ENCODE measurements around the gene NXPE2.
"Not testable (repeated sequence)": the region's sequence is repeated elsewhere in the genome, so short reads cannot be mapped to it uniquely, and the experiment has no call there.

Gene NXPE2

DNA sequence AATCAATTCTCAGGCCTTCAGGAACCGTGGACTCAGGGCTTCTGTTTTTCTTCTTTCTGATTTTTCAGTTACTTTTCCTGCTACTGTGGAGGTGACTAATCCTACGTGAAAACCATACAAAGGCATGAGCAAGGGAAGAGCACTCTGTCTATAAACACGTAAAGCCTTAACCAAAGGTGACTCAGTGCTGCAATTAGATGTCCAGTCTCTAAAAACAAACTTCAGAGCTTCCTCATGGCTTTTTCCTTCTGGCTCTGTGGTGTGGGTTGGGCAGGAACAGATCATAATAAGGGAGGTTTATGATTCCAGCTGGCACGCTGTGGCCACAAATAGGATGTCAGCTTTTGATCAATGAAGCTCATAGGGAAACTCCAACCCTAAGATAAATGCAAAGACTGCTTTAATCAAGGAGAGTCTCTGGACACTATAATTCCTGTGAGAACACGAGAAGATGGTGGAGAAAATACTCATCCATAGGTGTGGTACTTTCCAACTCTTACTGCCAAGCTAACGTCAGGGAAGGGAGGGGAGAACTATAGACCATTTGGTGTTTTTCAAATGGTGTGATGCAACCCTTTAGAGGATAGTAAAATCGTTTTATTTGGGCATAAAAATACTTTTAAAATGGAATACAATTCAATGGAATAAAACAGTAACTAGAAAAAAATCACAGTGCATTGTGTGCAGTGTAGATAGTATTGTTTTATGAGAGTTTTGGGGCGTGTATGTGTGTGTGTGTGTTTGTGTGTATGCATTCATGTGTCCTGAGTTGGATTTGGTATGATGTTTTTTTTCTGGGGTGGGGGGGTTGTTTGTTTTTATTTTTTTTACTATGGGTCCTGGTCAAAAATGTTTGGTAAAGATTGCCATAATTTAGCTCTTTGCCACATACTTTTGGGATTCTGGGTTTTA lies at the start of gene NXPE2:
TSS of gene NXPE2 (plus strand) at position 403 of the 912 bp plus-strand sequence. CDS start at position 452, 49 bp downstream.
- no peak for DNase-seq (ENCODE audit: low spot score)

GRCh38 chr11:114631445-114631965 lies 46.8 kb upstream of the NXPE2 start:
- DNase-seq (ENCODE audit: low spot score): not testable (repeated sequence)

DNA sequence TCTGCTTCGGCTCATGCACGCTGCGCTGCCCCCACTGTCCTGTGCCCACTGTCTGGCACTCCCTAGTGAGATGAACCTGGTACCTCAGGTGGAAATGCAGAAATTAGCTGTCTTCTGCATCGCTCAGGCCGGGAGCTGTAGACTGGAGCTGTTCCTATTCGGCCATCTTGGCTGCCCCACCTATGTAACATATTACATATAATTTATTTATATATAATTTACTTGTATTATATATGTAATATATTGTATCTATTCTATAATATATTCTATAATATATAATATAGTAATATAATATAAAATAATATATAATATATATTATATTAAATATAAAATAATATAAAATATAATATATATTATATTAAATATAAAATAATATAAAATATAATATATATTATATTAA lies 38.9 kb upstream of the NXPE2 start:
- DNase-seq (ENCODE audit: low spot score): not testable (repeated sequence)

DNA sequence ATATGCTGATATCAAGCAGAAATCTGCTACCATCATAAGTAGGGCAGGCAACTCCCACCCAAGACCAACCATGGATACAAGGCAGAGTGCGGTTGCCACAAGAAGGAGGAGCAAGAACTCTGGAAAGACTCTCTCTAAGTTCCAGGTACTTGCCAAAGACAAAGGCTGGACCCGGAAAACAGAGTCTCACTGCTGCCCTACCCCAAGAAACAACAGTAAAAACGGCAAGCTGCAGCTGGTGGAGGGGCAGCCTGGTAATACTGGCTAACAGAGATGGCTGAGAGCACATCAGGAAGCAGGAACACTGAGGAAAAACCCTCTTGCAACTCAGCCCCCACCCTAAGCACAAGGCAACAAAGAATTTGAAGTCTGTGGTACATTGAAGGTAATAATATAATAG lies 27.7 kb upstream of the NXPE2 start:
- no peak for DNase-seq (ENCODE audit: low spot score)

DNA sequence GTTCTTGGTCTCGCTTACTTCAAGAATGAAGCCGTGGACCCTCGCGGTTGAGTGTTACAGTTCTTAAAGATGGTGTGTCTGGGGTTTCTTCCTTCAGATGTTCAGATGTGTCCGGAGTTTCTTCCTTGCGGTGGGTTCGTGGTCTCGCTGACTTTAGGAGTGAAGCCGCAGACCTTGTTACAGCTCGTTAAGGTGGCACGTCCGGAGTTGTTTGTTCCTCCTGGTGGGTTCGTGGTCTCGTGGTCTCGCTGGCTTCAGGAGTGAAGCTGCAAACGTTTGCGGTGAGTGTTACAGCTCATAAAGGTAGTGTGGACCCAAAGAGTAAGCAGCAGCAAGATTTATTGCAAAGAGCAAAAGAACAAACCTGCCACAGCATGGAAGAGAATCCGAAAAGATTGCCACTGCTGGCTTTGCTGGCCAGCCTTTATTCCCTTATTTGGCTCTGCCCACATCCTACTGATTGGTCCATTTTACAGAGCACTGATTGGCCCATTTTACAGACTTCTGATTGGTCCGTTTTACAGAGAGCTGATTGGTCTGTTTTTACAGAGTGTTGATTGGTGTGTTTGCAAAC lies 27.1 kb upstream of the NXPE2 start:
- peak; percentile 14 for DNase-seq (ENCODE audit: low spot score)

GRCh38 chr11:114653148-114653547 lies 25.2 kb upstream of the NXPE2 start:
- no peak for DNase-seq (ENCODE audit: low spot score)

GRCh38 chr11:114664641-114665040 lies 13.7 kb upstream of the NXPE2 start:
- no peak for DNase-seq (ENCODE audit: low spot score)

- no peak for DNase-seq (ENCODE audit: low spot score)
These were observed 11.6 kb upstream of the NXPE2 start for GRCh38 chr11:114666760-114667159.

- DNase-seq (ENCODE audit: low spot score): no peak
These were observed 10.2 kb upstream of the NXPE2 start for GRCh38 chr11:114668109-114668508.

DNA sequence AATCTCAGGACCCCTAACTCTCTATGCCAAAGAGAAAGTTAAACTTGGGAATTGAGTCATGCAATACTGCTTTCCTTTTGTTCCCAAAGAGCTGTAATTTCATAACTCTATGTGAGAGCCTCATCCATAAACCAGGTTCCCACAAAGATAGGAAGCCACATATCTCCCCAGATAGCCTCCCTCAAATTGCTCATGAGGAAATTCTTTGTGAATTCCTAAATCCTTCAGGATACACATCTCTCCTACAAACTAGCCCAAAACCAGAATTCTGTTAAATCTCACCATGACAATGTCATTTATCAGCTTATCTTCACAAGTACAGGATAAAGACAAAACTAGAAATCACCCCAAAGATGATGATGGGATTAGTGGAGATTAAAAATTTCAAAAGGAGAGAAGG lies 4.7 kb upstream of the NXPE2 start:
- DNase-seq (ENCODE audit: low spot score): no peak

GRCh38 chr11:114679505-114679904 lies 1.2 kb downstream of the NXPE2 start:
- DNase-seq (ENCODE audit: low spot score): no peak

DNA sequence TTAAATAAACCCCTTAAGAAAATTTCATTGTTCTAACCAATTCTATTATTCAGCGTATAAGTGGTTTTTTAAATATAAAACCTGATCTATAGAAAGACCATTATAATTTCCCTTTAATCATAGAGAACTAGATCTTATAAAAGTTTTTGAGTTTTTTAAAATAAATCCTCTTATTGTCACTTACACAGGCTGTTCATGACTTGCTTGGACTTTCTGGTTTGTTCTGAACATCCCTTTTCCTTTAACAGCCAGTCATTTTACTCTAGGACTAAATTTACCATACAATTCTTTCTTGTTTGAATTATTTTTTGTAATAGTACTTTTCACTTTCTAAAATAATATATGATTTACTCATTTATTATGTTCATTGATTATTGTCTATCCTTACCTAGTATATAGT lies 4.7 kb downstream of the NXPE2 start:
- no peak for DNase-seq (ENCODE audit: low spot score)

GRCh38 chr11:114684636-114685035 lies 6.3 kb downstream of the NXPE2 start:
- no peak for DNase-seq (ENCODE audit: low spot score)

DNA sequence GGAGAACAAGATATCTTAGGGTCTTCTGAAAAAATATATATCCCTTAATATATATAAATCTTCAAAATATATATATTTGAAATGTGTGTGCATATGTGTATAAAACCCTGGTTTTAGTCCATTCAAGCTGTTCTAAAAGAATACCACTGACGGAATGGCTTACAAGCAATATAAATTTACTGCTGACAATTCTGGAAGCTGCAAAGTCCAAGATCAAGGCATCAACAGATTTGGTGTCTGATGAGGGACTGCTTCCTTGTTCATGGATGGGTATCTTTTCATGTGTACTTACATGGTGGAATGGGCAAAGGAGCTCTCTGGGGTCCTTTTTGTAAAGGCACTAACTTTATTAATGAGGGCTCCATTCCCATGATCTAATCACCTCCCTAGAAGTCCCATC lies 6.8 kb downstream of the NXPE2 start:
- DNase-seq (ENCODE audit: low spot score): no peak

- DNase-seq (ENCODE audit: low spot score): no peak
These were observed 27.1 kb downstream of the NXPE2 start for GRCh38 chr11:114705280-114706024.

DNA sequence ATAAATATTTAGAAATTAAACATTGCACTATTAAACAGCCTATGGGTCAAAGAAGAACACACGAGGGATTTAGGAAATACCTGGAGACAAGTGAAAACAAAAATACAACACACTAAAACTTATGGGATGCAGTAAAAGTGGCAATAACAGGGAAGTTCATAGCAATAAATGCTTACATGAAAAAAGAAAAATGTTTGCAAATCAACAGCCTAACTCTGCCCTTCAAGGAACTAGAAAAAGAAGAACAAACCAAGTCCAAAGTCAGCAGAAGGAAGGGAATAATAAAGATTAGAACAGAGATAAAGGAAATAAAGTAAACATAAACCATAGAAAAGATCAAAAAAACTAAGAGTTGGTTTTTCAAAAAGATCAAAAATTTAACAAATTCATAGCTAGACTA lies 31.6 kb downstream of the NXPE2 start:
- no peak for DNase-seq (ENCODE audit: low spot score)

DNA sequence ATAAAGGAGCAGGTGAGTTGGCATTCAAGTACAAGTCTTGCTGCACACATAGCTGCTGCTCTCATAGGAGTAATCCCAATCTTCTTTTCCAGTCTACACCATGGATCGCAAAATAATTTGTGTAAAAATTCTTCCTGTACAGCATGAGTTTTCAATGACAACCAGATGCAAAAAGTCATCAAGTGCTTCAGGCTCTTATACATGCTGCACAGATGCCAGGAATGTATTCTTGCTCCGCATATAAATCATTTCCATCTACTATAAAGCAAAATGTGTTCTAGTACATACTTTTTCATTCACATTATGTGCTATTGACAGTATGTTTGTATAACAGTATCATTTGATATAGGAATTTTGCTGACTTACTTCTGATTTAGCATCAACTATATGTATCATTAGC lies 35.4 kb downstream of the NXPE2 start:
- no peak for DNase-seq (ENCODE audit: low spot score)

GRCh38 chr11:114719562-114719961 lies 41.2 kb downstream of the NXPE2 start:
- DNase-seq (ENCODE audit: low spot score): no peak

GRCh38 chr11:114724916-114725524 lies 46.7 kb downstream of the NXPE2 start:
- no peak for DNase-seq (ENCODE audit: low spot score)

- no peak for DNase-seq (ENCODE audit: low spot score)
These were observed 47.3 kb downstream of the NXPE2 start for GRCh38 chr11:114725623-114726022.

GRCh38 chr11:114736806-114737205 lies 58.5 kb downstream of the NXPE2 start:
- DNase-seq (ENCODE audit: low spot score): no peak

- peak; percentile 70 for DNase-seq (ENCODE audit: low spot score)
These were observed 60.6 kb downstream of the NXPE2 start for GRCh38 chr11:114738954-114739353.

All from NAMALWA (cell line).